DMS 273 (cell line): ENCODE results near the gene AJUBA.
A peak's percentile ranks its signal among the peaks of the same experiment; 100 is the strongest.
"Not testable (repeated sequence)": the region's sequence is repeated elsewhere in the genome, so short reads cannot be mapped to it uniquely, and the experiment has no call there.

Experiments used
- DNase-seq: peaks from one replicate; lab custom pipeline; 2025; ENCODE audit not compliant: unreplicated experiment; lab: John Stamatoyannopoulos, UW

AJUBA gene

GRCh38 chr14:22982477-22983245 lies at the start of gene AJUBA:
AJUBA (minus strand) TSS chr14:22982551; CDS start chr14:22982266, 285 bp downstream.
- DNase-seq, result peak; percentile 94

- DNase-seq, result no peak
Observed at GRCh38 chr14:23030936-23031335, 48.6 kb upstream of the AJUBA start.

GRCh38 chr14:23028799-23029198 lies 46.4 kb upstream of the AJUBA start:
- DNase-seq, result no peak

GRCh38 chr14:23025151-23025814 lies 42.9 kb upstream of the AJUBA start:
- peak; percentile 89 for DNase-seq

- peak; percentile 58 for DNase-seq
Observed at GRCh38 chr14:23024612-23025075, 42.3 kb upstream of the AJUBA start.

- DNase-seq, result no peak
Observed at GRCh38 chr14:23023795-23024152, 41.4 kb upstream of the AJUBA start.

GRCh38 chr14:23023022-23023794 lies 40.9 kb upstream of the AJUBA start:
- no peak for DNase-seq

GRCh38 chr14:23021889-23022442 lies 39.6 kb upstream of the AJUBA start:
- no peak for DNase-seq

- no peak for DNase-seq
Observed at GRCh38 chr14:23021434-23021833, 39.1 kb upstream of the AJUBA start.

- no peak for DNase-seq
Observed at GRCh38 chr14:23020143-23021128, 38.1 kb upstream of the AJUBA start.

GRCh38 chr14:23018107-23018506 lies 35.8 kb upstream of the AJUBA start:
- DNase-seq, result no peak

GRCh38 chr14:23017091-23017490 lies 34.7 kb upstream of the AJUBA start:
- DNase-seq, result no peak

- no peak for DNase-seq
Observed at GRCh38 chr14:23015618-23016017, 33.3 kb upstream of the AJUBA start.

GRCh38 chr14:23013749-23014054 lies 31.4 kb upstream of the AJUBA start:
- not testable (repeated sequence) for DNase-seq

GRCh38 chr14:23013054-23013748 lies 30.9 kb upstream of the AJUBA start:
- DNase-seq, result peak; percentile 86

- peak; percentile 89 for DNase-seq
Observed at GRCh38 chr14:23009939-23010726, 27.8 kb upstream of the AJUBA start, which contains the start of gene C14orf93. C14orf93 (minus strand) TSS chr14:23010143; CDS start chr14:22999023, 11,120 bp downstream.

GRCh38 chr14:23009483-23009938 lies 27.2 kb upstream of the AJUBA start:
- peak; percentile 55 for DNase-seq

GRCh38 chr14:23008831-23009230 lies 26.5 kb upstream of the AJUBA start:
- DNase-seq, result peak; percentile 50
